GM19395 (cell line): Measurements from ENCODE around the gene BCAS3.
"Not testable (repeated sequence)": the region's sequence is repeated elsewhere in the genome, so short reads cannot be mapped to it uniquely, and the experiment has no call there.

Experiments
- ATAC-seq: cut with Tn5 transposase; IDR thresholded peaks from one replicate; pipeline ENCODE4 v1.9.1; 2021; ENCODE audit warnings: mild to moderate bottlenecking, moderate library complexity; ENCODE audit not compliant: unreplicated experiment

The BCAS3 gene

DNA sequence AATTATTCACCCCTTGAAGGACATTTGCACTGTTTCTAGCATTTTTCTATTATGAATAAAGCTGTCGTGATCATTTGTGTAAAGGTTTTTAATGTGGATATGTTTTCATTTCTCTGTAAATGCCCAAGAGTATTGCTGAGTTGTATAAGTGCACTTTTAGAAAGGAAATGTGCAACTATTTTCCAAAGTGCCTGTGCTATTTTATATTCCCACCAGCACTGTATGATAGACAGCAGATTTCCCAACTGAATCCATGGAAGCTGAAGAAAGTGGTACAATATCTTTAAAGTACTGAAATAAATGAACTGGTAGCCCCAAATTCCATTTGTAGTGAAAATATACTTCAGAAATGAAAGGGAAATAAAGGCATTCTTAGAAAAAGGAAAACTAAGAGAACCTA is 238.4 kb downstream of the BCAS3 start:
- ATAC-seq, result no peak

DNA sequence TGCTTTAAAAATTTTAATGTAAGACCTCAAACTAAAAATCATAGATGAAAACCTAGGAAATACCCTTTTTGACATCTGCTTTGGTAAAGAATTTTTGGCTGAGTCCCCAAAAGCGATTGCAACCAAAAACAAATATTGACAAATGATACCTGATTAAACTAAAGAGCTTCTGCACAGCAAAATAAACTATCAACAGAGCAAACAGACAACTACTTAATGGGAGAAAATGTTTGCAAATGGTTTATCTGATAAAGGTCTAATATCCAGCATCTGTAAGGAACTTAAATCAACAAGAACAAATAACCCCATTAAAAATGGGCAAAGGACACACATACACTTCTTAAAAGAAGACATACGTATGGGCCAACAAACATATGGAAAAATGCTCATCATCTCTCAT is 242.5 kb downstream of the BCAS3 start:
- no peak for ATAC-seq

DNA sequence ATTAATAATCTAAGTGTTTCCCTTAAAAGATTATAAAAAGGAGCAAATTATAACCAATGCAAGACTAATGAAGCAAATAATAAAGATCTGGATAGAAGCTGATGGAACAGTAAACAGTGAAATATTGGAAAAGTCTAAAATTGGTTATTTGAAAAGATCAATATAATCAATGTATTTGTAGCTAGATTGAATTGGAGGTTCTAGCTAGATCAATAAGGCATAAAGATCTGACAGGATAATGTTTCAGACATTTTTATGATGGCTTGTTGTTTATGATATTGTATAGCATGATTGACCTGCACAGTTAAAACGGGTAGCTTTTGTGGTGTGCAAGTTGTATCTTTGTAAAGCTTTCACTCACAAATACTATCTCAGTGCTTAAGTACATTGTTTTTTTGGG is 245.3 kb downstream of the BCAS3 start:
- ATAC-seq, result no peak

DNA sequence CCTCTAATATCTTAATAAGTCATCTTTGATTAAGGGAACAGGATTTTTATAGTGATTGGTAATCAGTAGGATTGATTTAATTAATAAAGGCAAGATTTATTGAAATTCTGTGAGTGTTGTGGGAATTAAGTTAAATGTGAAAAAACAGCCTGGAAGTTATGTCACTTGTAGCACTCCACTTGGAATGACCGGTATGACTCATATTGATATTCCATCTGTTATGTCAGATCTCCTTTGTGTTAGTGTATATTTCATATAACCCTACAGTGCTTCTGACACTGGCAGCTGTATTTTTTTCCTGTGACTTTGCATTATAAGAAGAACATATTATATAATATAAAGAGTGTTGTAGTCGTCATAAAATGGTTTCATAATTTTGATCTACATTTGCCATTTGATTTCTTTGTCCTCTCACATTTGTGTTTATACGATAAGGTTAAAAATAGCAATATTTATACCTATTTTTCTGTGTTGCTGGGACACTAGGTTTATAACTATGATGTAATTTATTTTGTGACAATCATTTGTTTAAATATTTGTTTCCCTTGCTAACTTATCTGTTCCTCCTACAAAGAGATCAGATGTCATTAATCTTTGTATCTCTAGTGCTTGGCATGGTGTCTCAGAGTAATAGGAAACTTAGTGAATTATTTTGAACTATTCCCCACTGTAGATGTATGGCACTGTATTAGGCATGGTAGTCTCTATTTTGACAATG is 249.0 kb downstream of the BCAS3 start:
- no peak for ATAC-seq

- no peak for ATAC-seq
Measured at GRCh38 chr17:60933739-60934138, 256.1 kb downstream of the BCAS3 start.

DNA sequence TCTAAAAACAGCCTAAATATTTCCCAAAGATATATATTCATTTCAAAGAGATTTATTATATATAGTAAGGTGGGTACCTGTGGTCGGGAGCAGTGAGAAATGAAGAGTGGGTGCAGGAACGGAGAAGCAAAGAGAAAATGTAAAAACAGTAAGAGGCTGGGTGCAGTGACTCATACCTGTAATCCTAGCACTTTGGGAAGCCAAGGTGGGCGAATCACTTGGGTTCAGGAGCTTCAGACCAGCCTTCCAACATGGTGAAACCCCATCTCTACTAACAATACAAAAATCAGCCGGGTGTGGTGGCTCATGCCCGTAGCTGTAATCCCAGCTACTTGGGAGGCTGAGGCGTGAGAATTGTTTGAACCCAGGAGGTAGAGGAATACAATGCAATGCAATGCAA is 257.1 kb downstream of the BCAS3 start:
- ATAC-seq, result no peak

DNA sequence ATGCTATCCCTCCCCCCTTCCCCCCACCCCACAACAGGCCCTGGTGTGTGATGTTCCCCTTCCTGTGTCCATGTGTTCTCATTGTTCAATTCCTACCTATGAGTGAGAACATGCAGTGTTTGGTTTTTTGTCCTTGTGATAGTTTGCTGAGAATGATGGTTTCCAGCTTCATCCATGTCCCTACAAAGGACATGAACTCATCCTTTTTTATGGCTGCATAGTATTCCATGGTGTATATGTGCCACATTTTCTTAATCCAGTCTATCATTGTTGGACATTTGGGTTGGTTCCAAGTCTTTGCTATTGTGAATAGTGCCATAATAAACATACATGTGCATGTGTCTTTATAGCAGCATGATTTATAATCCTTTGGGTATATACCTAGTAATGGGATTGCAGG is 258.3 kb downstream of the BCAS3 start:
- not testable (repeated sequence) for ATAC-seq

GRCh38 chr17:60939318-60939717 is 261.7 kb downstream of the BCAS3 start:
- no peak for ATAC-seq

- ATAC-seq, result no peak
Measured at GRCh38 chr17:60941028-60941427, 263.4 kb downstream of the BCAS3 start.

DNA sequence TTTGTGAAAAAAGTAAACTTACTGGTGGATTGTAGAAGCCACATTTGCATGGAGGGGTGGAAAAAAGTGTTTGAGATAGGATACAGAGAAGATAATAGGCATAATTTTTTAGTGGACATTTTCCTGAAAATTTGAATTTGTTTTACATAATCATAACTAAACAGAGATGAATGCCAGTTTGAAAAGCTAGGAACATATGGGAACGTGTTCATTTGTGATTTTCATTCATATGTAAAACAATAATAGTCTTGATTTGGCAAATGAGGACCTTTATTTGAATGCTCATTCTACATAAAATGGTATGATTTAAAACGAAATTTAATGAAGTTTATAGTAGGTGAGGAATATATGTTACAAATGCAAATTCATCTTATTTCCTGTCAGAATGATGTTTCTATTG is 263.9 kb downstream of the BCAS3 start:
- no peak for ATAC-seq

- no peak for ATAC-seq
Measured at GRCh38 chr17:60944751-60945150, 267.1 kb downstream of the BCAS3 start.

DNA sequence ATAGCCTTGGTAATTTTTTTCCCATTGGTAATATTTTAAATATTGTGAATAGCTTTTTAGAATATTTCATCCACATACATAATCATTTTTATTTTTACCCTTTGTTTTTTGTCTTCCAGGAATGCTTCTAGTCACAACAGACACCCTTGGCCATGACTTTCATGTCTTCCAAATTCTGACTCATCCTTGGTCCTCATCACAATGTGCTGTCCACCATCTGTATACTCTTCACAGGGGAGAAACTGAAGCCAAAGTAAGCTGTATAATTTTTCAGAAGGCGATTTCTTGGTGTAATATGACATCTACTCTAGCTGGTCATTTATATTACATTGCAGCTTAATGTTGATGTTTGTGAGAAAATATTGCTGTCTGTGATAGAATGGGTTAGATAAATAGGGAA is 269.4 kb downstream of the BCAS3 start:
- ATAC-seq, result no peak

DNA sequence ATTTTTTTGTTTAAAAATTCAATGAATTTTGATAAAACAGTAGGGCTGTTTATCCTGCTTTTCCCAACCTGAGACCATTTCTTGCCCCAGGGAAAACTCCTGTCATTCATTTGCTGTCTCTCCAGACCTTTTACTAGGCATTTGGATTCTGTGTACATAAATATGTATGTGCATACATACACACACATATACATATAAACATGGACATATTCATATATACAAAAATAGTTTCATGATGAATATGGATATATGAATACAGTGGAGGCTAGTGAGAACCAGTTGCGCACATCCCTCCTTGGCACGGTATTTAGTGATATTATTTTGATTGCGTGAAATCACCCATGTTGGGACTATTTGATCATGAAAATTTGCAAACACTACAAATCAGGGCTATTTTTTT is 269.9 kb downstream of the BCAS3 start:
- ATAC-seq, result no peak

GRCh38 chr17:60952747-60953146 is 275.1 kb downstream of the BCAS3 start:
- no peak for ATAC-seq

GRCh38 chr17:60959011-60959410 is 281.4 kb downstream of the BCAS3 start:
- ATAC-seq, result no peak

DNA sequence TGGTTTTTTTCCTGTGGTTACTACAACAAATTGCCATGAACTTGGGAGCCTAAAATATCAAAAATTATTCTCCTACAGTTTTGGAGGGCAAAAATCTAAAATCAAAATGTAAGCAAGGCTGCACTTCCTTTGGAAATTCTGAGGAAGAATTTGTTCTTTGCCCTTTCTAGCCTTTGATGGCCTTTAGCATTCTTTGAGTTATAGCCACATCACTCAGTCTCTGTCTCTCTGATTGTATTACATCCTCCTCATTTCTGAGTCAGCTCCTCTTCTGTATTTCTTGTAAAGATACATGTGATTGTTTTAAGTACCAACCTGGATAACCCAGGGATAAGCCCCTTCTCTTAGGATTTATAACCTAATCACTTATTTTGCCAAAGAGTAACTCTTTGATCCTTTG is 282.0 kb downstream of the BCAS3 start:
- ATAC-seq, result no peak

GRCh38 chr17:60960398-60961065 is 282.9 kb downstream of the BCAS3 start:
- no peak for ATAC-seq

DNA sequence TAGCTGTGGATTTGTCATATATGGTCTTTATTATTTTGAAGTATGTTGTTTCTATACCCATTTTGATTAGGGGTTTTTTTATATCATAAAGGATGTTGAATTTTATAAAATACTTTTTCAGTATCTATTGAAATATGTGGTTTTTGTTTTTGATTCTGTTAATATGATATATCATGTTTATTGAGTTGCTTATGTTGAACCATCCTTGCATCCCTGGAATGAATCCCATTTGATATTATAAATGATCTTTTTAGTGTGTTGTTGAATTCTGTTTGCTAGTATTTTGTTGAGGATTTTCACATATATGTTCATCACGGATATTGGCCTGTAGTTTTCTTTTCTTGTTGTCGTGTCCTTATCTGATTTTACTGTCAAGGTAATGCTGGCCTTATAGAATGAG is 286.5 kb downstream of the BCAS3 start:
- ATAC-seq, result no peak

DNA sequence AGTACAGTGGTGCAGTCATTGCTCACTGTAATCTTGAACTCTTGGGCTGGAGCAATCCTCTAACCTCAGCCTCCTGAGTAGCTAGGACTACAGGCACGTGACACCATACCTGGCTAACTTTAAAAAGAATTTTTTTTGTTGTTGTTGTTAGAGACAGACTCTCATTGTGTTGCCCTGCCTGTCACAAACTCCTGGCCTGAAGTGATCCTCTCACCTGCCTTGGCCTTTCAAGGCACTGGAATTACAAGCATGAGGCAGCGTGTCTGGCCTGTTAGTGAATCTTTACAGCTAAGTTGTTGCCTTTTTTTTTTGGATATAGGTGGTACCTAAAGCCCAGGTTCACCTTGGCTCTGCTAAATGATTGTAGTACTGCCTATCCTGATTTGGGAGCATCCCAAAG is 290.6 kb downstream of the BCAS3 start:
- ATAC-seq, result no peak

- ATAC-seq, result no peak
Measured at GRCh38 chr17:60969500-60970037, 291.9 kb downstream of the BCAS3 start.

GRCh38 chr17:60970741-60971140 is 293.1 kb downstream of the BCAS3 start:
- no peak for ATAC-seq
